PC-3 (cell line): ENCODE results near the gene ISG20L2.

Experiments
- EZH2phosphoT487 ChIP-seq: fragments of 300-600 bp; sonication (generic); IDR thresholded peaks from 2 replicates; pipeline ENCODE4 v1.6.1; 2018; ENCODE audit warnings: mild to moderate bottlenecking, antibody characterized with exemption, low read length, borderline replicate concordance
- TF ChIP-seq, protein P1 (sequence below): fragments of 300-600 bp; sonication (generic); conservative IDR thresholded peaks from 2 replicates; pipeline ENCODE4 v1.5.1; 2017; ENCODE audit warnings: antibody characterized with exemption, low read depth, mild to moderate bottlenecking, low read length

DNA sequence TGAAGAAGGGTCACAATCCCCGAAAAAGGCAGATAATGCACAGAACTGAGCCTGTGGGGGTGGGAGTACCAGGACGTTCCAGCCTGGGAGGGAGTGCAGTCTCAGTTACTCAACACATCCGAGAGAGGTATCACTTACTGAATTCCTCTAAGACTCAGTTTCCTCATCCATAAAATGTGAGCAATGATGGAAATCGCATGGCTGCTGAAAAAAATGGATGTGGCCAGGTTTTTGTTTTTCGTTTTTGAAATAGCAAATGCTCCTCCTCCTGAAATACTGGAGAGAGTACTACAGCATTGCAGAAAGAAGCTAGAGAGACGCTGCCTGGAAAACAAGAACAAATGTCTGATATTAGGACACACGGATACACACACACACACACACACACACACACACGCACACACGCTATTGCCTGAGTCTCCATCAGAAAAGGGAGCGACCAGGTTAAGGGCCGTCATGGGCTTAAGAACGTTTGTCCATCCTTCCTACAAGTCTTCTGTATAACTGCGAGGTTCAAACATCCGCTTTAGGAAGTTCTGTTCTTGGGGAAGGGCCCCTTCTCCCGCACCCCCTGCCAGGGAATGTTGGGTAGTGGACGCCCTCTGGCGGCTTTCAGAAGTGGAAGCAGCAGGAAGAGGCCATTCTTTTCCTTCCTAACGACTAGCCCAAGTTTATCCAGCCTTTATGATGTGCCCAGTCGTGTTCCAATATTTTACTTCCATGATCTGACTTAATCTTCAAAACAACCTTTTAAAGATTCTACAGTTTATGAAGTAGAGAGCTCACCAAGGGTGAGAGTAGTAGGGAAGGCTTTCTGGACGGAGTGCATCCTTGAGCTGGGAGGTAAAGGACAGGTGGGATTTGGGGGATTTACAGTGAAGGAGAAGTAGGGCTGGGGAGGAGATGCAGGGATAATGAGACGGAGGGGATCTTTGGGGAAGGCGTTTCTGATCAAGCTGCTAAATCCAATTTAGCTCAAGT is 50.7 kb downstream of the ISG20L2 start:
- TF ChIP-seq, protein P1, sequence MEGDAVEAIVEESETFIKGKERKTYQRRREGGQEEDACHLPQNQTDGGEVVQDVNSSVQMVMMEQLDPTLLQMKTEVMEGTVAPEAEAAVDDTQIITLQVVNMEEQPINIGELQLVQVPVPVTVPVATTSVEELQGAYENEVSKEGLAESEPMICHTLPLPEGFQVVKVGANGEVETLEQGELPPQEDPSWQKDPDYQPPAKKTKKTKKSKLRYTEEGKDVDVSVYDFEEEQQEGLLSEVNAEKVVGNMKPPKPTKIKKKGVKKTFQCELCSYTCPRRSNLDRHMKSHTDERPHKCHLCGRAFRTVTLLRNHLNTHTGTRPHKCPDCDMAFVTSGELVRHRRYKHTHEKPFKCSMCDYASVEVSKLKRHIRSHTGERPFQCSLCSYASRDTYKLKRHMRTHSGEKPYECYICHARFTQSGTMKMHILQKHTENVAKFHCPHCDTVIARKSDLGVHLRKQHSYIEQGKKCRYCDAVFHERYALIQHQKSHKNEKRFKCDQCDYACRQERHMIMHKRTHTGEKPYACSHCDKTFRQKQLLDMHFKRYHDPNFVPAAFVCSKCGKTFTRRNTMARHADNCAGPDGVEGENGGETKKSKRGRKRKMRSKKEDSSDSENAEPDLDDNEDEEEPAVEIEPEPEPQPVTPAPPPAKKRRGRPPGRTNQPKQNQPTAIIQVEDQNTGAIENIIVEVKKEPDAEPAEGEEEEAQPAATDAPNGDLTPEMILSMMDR = peak; percentile 99
- no peak for TF ChIP-seq EZH2phosphoT487
